Measurements from ENCODE around the gene TAF4B. TPM values are rescaled to one million over a fixed set of nuclear protein-coding genes. Genes with fewer than 3 reads are reported as not detected.
"Not testable (repeated sequence)": the region's sequence is repeated elsewhere in the genome, so short reads cannot be mapped to it uniquely, and the experiment has no call there.

Gene TAF4B
- total RNA-seq, 2 experiments from 2014 or later = 20.2 to 20.6 TPM

DNA sequence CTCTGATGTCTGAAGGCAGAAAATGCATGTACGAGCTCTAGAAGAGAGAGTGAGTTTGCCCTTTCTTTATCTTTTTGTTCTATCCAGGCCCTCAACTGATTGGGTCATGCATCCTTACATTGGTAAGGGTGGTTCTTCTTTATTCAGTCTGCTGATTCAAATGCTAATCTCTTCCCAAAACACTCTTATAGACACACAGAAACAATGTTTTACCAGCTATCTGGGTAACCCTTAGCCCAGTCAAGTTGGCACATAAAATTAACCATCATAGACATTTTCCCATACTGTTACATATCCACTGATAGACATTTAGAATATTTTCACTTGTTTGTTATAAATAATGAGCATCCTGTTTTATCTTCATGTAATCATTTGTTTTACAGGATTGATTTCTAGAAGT is 141.2 kb downstream of the TAF4B start:
- peaks cover 42% of the 10 kb centered on the region for H3K36me3 Mint-ChIP-seq
- H3K4me1 Mint-ChIP-seq = no peaks in the 10 kb centered on the region
- no peaks in the 10 kb centered on the region for H3K27me3 Mint-ChIP-seq
- no peaks in the 10 kb centered on the region for H3K9me3 Mint-ChIP-seq
- no peak for DNase-seq
- no peak overlapping the region for H3K27ac Mint-ChIP-seq
- no peak overlapping the region for H3K4me3 Mint-ChIP-seq

- Mint-ChIP-seq H3K36me3 (peaks cover 46% of the 10 kb centered on the region), H3K9me3 (no peaks in the 10 kb centered on the region), H3K4me1 (no peaks in the 10 kb centered on the region), H3K27ac (no peak overlapping the region), H3K4me3 (no peak overlapping the region), H3K27me3 (no peaks in the 10 kb centered on the region)
- DNase-seq = no peak
Observed at GRCh38 chr18:26370037-26370436, 143.8 kb downstream of the TAF4B start.

DNA sequence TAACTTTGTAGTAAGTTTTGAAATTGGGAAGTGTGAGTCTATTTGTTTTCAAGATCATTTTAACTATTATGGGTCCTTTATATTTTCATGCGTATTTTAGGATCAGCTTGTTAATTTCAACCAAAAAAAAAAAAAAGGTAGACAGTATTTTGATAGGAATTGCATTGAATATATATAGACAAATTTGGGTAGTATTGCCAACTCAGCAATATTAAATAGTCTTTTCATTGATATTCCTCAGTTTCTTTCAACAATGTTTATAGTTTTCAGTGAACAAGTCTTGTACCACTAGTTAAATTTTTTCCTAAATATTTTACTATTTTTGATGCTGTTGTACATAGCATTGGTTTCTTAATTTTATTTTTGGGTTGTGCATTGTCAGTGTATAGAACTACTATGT is 149.9 kb downstream of the TAF4B start:
- no peak for DNase-seq
- no peaks in the 10 kb centered on the region for H3K9me3 Mint-ChIP-seq
- no peak overlapping the region for H3K4me3 Mint-ChIP-seq
- H3K27ac Mint-ChIP-seq = no peak overlapping the region
- no peaks in the 10 kb centered on the region for H3K4me1 Mint-ChIP-seq
- H3K27me3 Mint-ChIP-seq = no peaks in the 10 kb centered on the region
- peaks cover 13% of the 10 kb centered on the region for H3K36me3 Mint-ChIP-seq

DNA sequence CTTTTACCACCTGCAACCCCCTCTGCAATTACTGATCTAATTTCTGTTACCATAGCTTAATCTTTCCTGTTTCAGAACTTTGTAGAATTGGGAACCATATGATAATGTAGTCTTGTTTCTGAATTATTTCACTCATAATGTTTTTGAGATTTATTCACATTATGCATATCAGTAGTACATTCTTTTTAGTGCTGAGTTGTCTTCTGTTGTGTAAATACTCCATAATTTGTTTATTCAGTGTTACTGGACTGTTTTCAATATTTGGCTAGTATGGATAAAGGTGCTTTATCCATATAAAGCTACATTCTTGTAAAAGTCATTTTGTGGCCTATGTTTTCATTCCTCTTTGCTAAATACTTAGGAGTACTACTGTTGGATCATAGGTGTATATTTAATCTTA is 152.5 kb downstream of the TAF4B start:
- no peak for DNase-seq
- no peak overlapping the region for H3K4me3 Mint-ChIP-seq
- no peaks in the 10 kb centered on the region for H3K4me1 Mint-ChIP-seq
- no peak overlapping the region for H3K27ac Mint-ChIP-seq
- H3K9me3 Mint-ChIP-seq = no peaks in the 10 kb centered on the region
- no peaks in the 10 kb centered on the region for H3K27me3 Mint-ChIP-seq
- H3K36me3 Mint-ChIP-seq = peaks cover 8% of the 10 kb centered on the region

GRCh38 chr18:26381555-26381954 is 155.3 kb downstream of the TAF4B start:
- H3K27ac Mint-ChIP-seq, H3K4me1 Mint-ChIP-seq, DNase-seq, H3K9me3 Mint-ChIP-seq, H3K36me3 Mint-ChIP-seq, H3K4me3 Mint-ChIP-seq, H3K27me3 Mint-ChIP-seq: not testable (repeated sequence)

DNA sequence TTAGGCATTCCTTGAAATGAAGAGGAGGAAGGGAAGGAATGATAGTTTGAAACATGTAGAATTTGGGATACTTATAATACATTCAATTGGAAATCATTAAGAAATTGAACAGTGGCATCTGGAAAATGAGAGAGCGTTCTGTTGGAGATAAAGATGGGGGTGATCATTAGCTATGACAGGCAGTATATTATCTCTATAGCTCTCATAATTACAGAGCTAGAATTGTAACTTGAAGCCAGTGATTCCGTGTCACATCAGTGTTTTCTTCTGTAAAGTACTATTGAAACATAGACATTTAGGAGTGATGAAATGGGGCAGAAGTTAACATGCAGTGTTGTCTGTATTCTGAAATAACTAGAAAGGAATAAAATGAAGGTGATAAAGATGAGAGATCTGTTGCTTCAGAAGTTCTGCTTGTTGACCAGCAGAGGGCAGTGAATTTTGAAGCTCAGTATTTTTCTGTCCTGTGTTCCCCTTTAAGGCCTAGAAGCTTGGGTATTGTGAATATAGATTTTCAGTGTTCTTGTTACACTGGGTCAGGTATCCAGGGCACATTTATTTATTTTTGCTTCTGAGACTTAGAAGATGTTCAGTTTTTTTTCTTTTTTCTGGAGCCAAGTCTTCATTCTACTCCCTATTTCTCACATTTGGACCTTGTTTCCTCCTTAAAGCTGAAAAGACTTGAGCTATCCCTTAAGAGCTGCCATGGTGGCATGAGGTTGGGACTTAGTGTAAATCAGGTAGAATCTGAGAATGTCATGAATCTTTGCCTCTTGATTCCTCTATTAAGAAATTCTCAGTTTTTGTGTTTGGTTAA is 157.4 kb downstream of the TAF4B start:
- H3K4me1 Mint-ChIP-seq = no peaks in the 10 kb centered on the region
- no peak overlapping the region for H3K27ac Mint-ChIP-seq
- no peak for DNase-seq
- peaks cover 7% of the 10 kb centered on the region for H3K36me3 Mint-ChIP-seq
- H3K27me3 Mint-ChIP-seq = no peaks in the 10 kb centered on the region
- H3K4me3 Mint-ChIP-seq = no peak overlapping the region
- H3K9me3 Mint-ChIP-seq = no peaks in the 10 kb centered on the region

- Mint-ChIP-seq H3K36me3 (peaks cover 18% of the 10 kb centered on the region), H3K27ac (no peak overlapping the region), H3K4me1 (no peaks in the 10 kb centered on the region), H3K27me3 (no peaks in the 10 kb centered on the region), H3K9me3 (no peaks in the 10 kb centered on the region), H3K4me3 (no peak overlapping the region)
- no peak for DNase-seq
Observed at GRCh38 chr18:26386002-26386401, 159.8 kb downstream of the TAF4B start.

- Mint-ChIP-seq H3K4me1 (no peaks in the 10 kb centered on the region), H3K36me3 (peaks cover 18% of the 10 kb centered on the region), H3K27ac (no peak overlapping the region), H3K9me3 (no peaks in the 10 kb centered on the region), H3K4me3 (no peak overlapping the region), H3K27me3 (no peaks in the 10 kb centered on the region)
- DNase-seq = no peak
Observed at GRCh38 chr18:26386441-26386840, 160.2 kb downstream of the TAF4B start.

DNA sequence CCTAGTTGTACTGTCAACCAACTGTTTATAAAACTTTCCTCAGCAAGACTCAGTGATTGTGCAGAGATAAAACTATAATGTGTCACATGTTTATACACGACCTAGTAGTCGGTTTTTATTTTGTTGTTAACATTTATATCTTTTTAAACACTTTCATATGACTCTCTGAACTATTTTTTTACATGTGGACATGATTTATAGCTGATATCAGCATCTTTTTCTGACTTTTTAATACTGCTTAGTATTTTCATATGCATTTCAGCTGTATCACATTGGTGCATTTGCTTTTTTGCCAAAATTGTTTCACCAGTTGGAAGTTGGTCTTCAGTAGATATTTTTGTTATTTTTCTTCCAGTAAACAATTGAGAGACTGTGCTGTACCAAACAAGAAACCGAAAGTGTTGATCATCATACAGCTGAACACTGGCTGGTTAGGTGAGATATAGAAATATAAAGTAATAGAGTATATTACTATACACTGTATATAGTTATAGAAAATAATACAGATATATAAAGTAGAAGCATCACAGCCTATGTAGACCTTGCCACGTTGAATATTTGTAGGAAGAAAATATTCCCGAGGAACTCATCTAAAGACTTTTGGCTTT is 167.9 kb downstream of the TAF4B start:
- no peaks in the 10 kb centered on the region for H3K27me3 Mint-ChIP-seq
- peaks cover 3% of the 10 kb centered on the region for H3K4me1 Mint-ChIP-seq
- H3K9me3 Mint-ChIP-seq = no peaks in the 10 kb centered on the region
- peaks cover 13% of the 10 kb centered on the region for H3K36me3 Mint-ChIP-seq
- no peak overlapping the region for H3K4me3 Mint-ChIP-seq
- no peak overlapping the region for H3K27ac Mint-ChIP-seq
- no peak for DNase-seq

DNA sequence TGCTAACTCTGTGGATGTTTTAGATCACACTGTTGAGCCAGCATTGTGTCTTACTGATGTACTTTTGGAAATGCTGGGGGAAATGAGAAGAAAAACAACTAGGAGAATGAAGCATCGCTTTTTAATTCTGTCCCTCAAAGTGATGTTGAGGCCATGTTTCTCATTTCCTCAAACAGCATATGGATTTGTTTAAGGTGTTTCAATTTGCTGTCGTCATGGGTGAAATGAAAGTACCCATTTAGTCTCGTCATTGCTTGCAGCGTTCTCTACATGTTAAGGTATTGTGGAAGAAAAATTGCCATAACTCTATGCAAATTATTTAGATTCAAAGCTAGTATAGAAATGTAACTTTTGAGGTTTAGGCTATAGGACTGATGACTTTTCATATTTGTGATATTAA is 170.8 kb downstream of the TAF4B start:
- Mint-ChIP-seq H3K36me3 (peaks cover 2% of the 10 kb centered on the region), H3K9me3 (no peaks in the 10 kb centered on the region), H3K27ac (no peak overlapping the region), H3K4me1 (peaks cover 3% of the 10 kb centered on the region), H3K27me3 (no peaks in the 10 kb centered on the region), H3K4me3 (no peak overlapping the region)
- DNase-seq = no peak

DNA sequence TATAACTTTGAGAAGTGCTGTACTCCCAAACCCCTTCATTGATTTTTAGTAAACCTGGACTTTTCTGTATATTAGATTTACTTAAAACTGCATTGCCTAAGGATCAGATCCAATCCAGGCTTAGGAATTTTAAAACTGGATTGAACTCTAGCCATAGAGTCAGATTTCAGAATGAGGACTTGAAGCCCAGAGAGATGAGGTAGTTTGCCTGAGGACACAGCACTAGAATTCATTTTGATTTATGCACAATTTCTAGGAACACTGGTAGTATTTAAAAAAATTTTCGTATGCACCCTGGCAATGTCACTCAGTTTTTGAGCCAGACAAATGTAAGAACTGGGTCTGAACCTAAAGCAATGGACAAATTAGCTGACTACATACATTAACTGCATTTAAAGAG is 177.2 kb downstream of the TAF4B start:
- H3K4me1 Mint-ChIP-seq = no peaks in the 10 kb centered on the region
- H3K4me3 Mint-ChIP-seq = no peak overlapping the region
- H3K9me3 Mint-ChIP-seq = no peaks in the 10 kb centered on the region
- no peak for DNase-seq
- no peaks in the 10 kb centered on the region for H3K27me3 Mint-ChIP-seq
- no peak overlapping the region for H3K27ac Mint-ChIP-seq
- H3K36me3 Mint-ChIP-seq = no peaks in the 10 kb centered on the region

GRCh38 chr18:26405190-26405801 is 179.1 kb downstream of the TAF4B start:
- no peak for DNase-seq

GRCh38 chr18:26406324-26406723 is 180.1 kb downstream of the TAF4B start:
- Mint-ChIP-seq H3K27ac (no peak overlapping the region), H3K4me3 (no peak overlapping the region), H3K27me3 (no peaks in the 10 kb centered on the region), H3K9me3 (no peaks in the 10 kb centered on the region), H3K36me3 (no peaks in the 10 kb centered on the region), H3K4me1 (no peaks in the 10 kb centered on the region)
- DNase-seq = no peak

More at GRCh38 chr18:26405190-26405801, 179.1 kb downstream of the TAF4B start:
- Mint-ChIP-seq H3K9me3 (no peaks in the 10 kb centered on the region), H3K4me1 (no peaks in the 10 kb centered on the region), H3K36me3 (no peaks in the 10 kb centered on the region), H3K27me3 (no peaks in the 10 kb centered on the region), H3K27ac (no peak overlapping the region), H3K4me3 (no peak overlapping the region)

- H3K4me3 Mint-ChIP-seq = no peak overlapping the region
- no peak for DNase-seq
- H3K36me3 Mint-ChIP-seq = no peaks in the 10 kb centered on the region
- H3K27me3 Mint-ChIP-seq = no peaks in the 10 kb centered on the region
- no peaks in the 10 kb centered on the region for H3K9me3 Mint-ChIP-seq
- no peaks in the 10 kb centered on the region for H3K4me1 Mint-ChIP-seq
- no peak overlapping the region for H3K27ac Mint-ChIP-seq
Observed at GRCh38 chr18:26406854-26407517, 180.7 kb downstream of the TAF4B start.
